Endothelial cell of umbilical vein (primary cell): ENCODE measurements around the gene OTOP1. TPM values are rescaled to one million over a fixed set of nuclear protein-coding genes. Genes with fewer than 3 reads are reported as not detected.

Experiments
- BruUV-seq: library from RNA; stranded (reverse); fragments of 400-500 nt; replicated peaks from 2 replicates; lab custom pipeline; 2021; lab: Mats Ljungman, UMichigan
- CTCF ChIA-PET: fragments of 300-600, 350-600 bp; sonication (Branson Sonifier 250); formaldehyde crosslinking; loops from one replicate; lab custom pipeline; 2021; ENCODE audit warnings: antibody characterized with exemption, inconsistent platforms; lab: Charles Lee
- POLR2A ChIA-PET: fragments of 300-600, 350-600 bp; sonication (Branson Sonifier 250); formaldehyde crosslinking; loops from one replicate; lab custom pipeline; 2021; ENCODE audit warnings: antibody characterized with exemption, inconsistent platforms; lab: Charles Lee
- DNase-seq: peaks from one replicate; pipeline ENCODE4 v3.0.0-alpha.2; 2011; ENCODE audit warnings: low read depth, low spot score
- FAIRE-seq: peaks from 2 replicates; lab custom pipeline; 2011; peaks lifted over from hg19 to GRCh38; lab: Jason Lieb, UNC
- H2AFZ ChIP-seq: 2 replicates; pipeline ENCODE4 v1.6.0; 2012; ENCODE audit warnings: low read depth, low read length, control low read depth, inconsistent platforms
- H3K27ac ChIP-seq: 2 replicates; pipeline ENCODE4 v1.5.1; 2011; ENCODE audit warnings: low read depth, mild to moderate bottlenecking, control low read depth, low read length, moderate library complexity; ENCODE audit not compliant: insufficient read depth
- H3K27me3 ChIP-seq, 2 experiments: 2 replicates each; pipeline versions ENCODE4 v1.6.0 to v1.6.1; 2011; ENCODE audit warnings: low read length in 2 of 2, mixed read lengths in 1 of 2; ENCODE audit not compliant: control insufficient read depth in 2 of 2, insufficient read depth in 2 of 2
- H3K36me3 ChIP-seq, 2 experiments: 2 replicates in 1 of 2; 3 replicates in 1 of 2; pipeline ENCODE4 v1.5.1; 2011; ENCODE audit warnings: low read length in 2 of 2, mild to moderate bottlenecking in 1 of 2, moderate library complexity in 1 of 2; ENCODE audit not compliant: control insufficient read depth in 2 of 2, insufficient read depth in 2 of 2; ENCODE audit errors: extremely low read depth in 1 of 2
- H3K4me1 ChIP-seq: 3 replicates; pipeline ENCODE4 v1.5.1; 2011; ENCODE audit warnings: mild to moderate bottlenecking, low read length; ENCODE audit not compliant: control insufficient read depth, insufficient read depth; ENCODE audit errors: extremely low read depth
- H3K4me2 ChIP-seq: 2 replicates; pipeline ENCODE4 v1.6.1; 2011; ENCODE audit warnings: low read length, control low read depth, mixed read lengths; ENCODE audit not compliant: insufficient read depth
- H3K4me3 ChIP-seq, 3 experiments: fragments of 200-600 bp in 1 of 3; sonication (generic), shearing (Covaris generic) in 1 of 3; replicated peaks in 1 of 3; 2 replicates each; pipeline ENCODE4 v1.5.1; 2011 to 2016; ENCODE audit warnings: control low read depth in 3 of 3, low read length in 3 of 3, mild to moderate bottlenecking in 2 of 3, inconsistent platforms in 1 of 3, low read depth in 1 of 3, moderate library complexity in 1 of 3; ENCODE audit not compliant: insufficient read depth in 1 of 3
- H3K79me2 ChIP-seq: 2 replicates; pipeline ENCODE4 v1.6.0; 2012; ENCODE audit warnings: low read length, inconsistent platforms; ENCODE audit not compliant: control insufficient read depth, insufficient read depth
- H3K9ac ChIP-seq: replicated peaks from 2 replicates; pipeline ENCODE3; 2011; ENCODE audit warnings: low read length, control low read depth; ENCODE audit not compliant: insufficient read depth; ENCODE audit errors: extremely low read depth
- H3K9me1 ChIP-seq: replicated peaks from 3 replicates; pipeline ENCODE4 v1.6.0; 2011; ENCODE audit warnings: mild to moderate bottlenecking, low read length; ENCODE audit not compliant: control insufficient read depth, insufficient read depth; ENCODE audit errors: extremely low read depth
- H3K9me3 ChIP-seq: replicated peaks from 2 replicates; pipeline ENCODE4 v1.5.1; 2012; ENCODE audit warnings: low read length, inconsistent platforms; ENCODE audit not compliant: control insufficient read depth, insufficient read depth
- H4K20me1 ChIP-seq: replicated peaks from 2 replicates; pipeline ENCODE3; 2011; ENCODE audit warnings: mild to moderate bottlenecking, low read length; ENCODE audit not compliant: control insufficient read depth, insufficient read depth; ENCODE audit errors: extremely low read depth
- EZH2 ChIP-seq: IDR thresholded peaks from 2 replicates; pipeline ENCODE4 v1.6.1; 2012; ENCODE audit warnings: borderline replicate concordance, low read depth, mild to moderate bottlenecking, moderate library complexity, low read length, inconsistent platforms; ENCODE audit not compliant: severe bottlenecking
- FOS ChIP-seq: IDR thresholded peaks from 2 replicates; pipeline ENCODE4 v1.6.1; 2011; ENCODE audit warnings: mild to moderate bottlenecking, low read length, moderate library complexity, borderline replicate concordance; ENCODE audit not compliant: insufficient read depth
- GATA2 ChIP-seq: IDR thresholded peaks from 2 replicates; pipeline ENCODE4 v1.7.0; 2011; ENCODE audit warnings: low read depth, mild to moderate bottlenecking, moderate library complexity, mixed read lengths, low read length; ENCODE audit not compliant: insufficient read length, insufficient read depth
- JUN ChIP-seq: IDR thresholded peaks from 2 replicates; pipeline ENCODE4 v1.6.1; 2011; ENCODE audit warnings: borderline replicate concordance, low read depth; ENCODE audit not compliant: insufficient read length, insufficient read depth
- MYC ChIP-seq: IDR thresholded peaks from one replicate; pipeline ENCODE4 v1.6.1; 2011; ENCODE audit warnings: mild to moderate bottlenecking, low read depth, low read length
- POLR2A ChIP-seq: IDR thresholded peaks from 2 replicates; pipeline ENCODE4 v1.6.1; 2012; ENCODE audit warnings: low read depth, mild to moderate bottlenecking, control low read depth, low read length
- POLR2AphosphoS5 ChIP-seq: IDR thresholded peaks from 2 replicates; pipeline ENCODE4 v1.6.1; 2012; ENCODE audit warnings: low read depth, mild to moderate bottlenecking, control low read depth, low read length, moderate library complexity; ENCODE audit not compliant: insufficient read depth
- dilution Hi-C: fragments of 300-500 bp; cut with MboI; formaldehyde crosslinking; loops from one replicate; pipeline ENCODE4 v1.15.0; 2019; ENCODE audit warnings: low sequenced_read_pairs; ENCODE audit not compliant: extremely low pct_ligation_motif_present
- intact Hi-C: fragments of 100-400 bp; cut with micrococcal nuclease; formaldehyde crosslinking; loops from one replicate; pipeline ENCODE4 v1.10.0; 2022
- polyA plus RNA-seq, 4 experiments: library from polyadenylated mRNA; depleted of rRNA in 3 of 4; stranded (reverse) in 3 of 4; unstranded in 1 of 4; fragments of >200 nt; gene quantifications; 2 replicates each; pipeline versions ENCODE4 v1.2.1 to v1.2.3, GENCODE V29; 2011 to 2012; ENCODE audit warnings: missing spikeins in 1 of 4
- total RNA-seq: library from RNA; stranded (reverse); gene quantifications from 2 replicates; pipeline ENCODE4 v1.2.3, GENCODE V29; 2021
- TF ChIP-seq, protein P1 (sequence below), 2 donors: IDR thresholded peaks; 1 replicate in 1 of 2; 2 replicates in 1 of 2; pipeline ENCODE4 v1.5.1; 2011; ENCODE audit warnings: low read length in 2 of 2, mild to moderate bottlenecking in 2 of 2, moderate library complexity in 2 of 2, control low read depth in 1 of 2, inconsistent platforms in 1 of 2, low read depth in 1 of 2; ENCODE audit not compliant: insufficient read depth in 1 of 2; ENCODE audit errors: extremely low read depth in 1 of 2
- TF ChIP-seq, protein P2 (sequence below): IDR thresholded peaks from 2 replicates; pipeline ENCODE4 v1.6.1; 2011; ENCODE audit not compliant: insufficient read depth, insufficient read length

OTOP1 gene
- total and polyA plus RNA-seq, 2 donors (not counting 3 experiments of a cell fraction or from before 2014, with no cell fraction given), result not detected

DNA sequence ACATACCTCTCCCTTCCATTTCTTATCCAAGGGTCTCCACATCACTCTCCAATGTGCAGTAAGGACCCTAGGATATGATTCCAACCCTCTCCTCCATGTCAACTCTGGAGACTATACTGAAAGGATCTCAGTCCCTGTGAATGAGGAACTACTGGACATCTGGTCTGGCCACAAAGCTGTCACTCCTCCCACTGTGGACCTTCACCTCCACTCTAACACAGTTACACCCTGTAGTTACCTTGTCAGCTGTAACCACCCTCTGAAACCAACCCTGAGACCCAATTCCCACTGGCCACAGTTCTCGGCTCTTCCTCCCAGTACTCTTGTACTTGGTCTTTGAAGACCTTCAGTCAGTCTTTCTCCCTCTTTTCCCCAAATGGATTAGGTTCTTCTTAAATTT, 18.4 kb upstream of the OTOP1 start:
- no peaks in the 10 kb centered on the region for H3K9me1 ChIP-seq
- no TSS peak for BruUV-seq
- H4K20me1 ChIP-seq, result no peaks in the 10 kb centered on the region
- no peak overlapping the region for H3K4me3 ChIP-seq
- dilution Hi-C loops, result no loop called here
- peaks cover 2% of the 10 kb centered on the region for H3K79me2 ChIP-seq
- FAIRE-seq (no peak), DNase-seq (no peak)
- POLR2A ChIA-PET, result no interaction called here
- no peak overlapping the region for H3K27ac ChIP-seq
- TF ChIP-seq POLR2AphosphoS5 (no peak), FOS (no peak), JUN (no peak), EZH2 (no peak), GATA2 (no peak), MYC (no peak), POLR2A (no peak)
- TF ChIP-seq, protein P1, sequence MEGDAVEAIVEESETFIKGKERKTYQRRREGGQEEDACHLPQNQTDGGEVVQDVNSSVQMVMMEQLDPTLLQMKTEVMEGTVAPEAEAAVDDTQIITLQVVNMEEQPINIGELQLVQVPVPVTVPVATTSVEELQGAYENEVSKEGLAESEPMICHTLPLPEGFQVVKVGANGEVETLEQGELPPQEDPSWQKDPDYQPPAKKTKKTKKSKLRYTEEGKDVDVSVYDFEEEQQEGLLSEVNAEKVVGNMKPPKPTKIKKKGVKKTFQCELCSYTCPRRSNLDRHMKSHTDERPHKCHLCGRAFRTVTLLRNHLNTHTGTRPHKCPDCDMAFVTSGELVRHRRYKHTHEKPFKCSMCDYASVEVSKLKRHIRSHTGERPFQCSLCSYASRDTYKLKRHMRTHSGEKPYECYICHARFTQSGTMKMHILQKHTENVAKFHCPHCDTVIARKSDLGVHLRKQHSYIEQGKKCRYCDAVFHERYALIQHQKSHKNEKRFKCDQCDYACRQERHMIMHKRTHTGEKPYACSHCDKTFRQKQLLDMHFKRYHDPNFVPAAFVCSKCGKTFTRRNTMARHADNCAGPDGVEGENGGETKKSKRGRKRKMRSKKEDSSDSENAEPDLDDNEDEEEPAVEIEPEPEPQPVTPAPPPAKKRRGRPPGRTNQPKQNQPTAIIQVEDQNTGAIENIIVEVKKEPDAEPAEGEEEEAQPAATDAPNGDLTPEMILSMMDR (IDR thresholded peaks at IDR 0.05; ENCODE audit: extremely low read depth in 1 of 2, insufficient read depth in 1 of 2, low read depth in 1 of 2, low read length in 2 of 2), result no peak
- TF ChIP-seq, protein P2, sequence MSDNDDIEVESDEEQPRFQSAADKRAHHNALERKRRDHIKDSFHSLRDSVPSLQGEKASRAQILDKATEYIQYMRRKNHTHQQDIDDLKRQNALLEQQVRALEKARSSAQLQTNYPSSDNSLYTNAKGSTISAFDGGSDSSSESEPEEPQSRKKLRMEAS, result no peak
- H3K9ac ChIP-seq, result no peak overlapping the region
- H3K4me2 ChIP-seq, result no peak overlapping the region
- CTCF ChIA-PET, result no interaction called here
- intact Hi-C loops, result no loop called here
- H3K27me3 ChIP-seq, result no peaks in the 10 kb centered on the region
- no peaks in the 10 kb centered on the region for H3K9me3 ChIP-seq
- peaks cover 14% of the 10 kb centered on the region for H3K4me1 ChIP-seq
- H3K36me3 ChIP-seq, result peaks cover 3 to 12% of the 10 kb centered on the region in 2 experiments
- H2AFZ ChIP-seq, result no peak overlapping the region
